PC-9 (cell line): ENCODE results near the gene HCLS1. TPM values are rescaled to one million over a fixed set of nuclear protein-coding genes. Genes with fewer than 3 reads are reported as not detected.

ENCODE experiments used
- BruUV-seq: library from RNA; stranded (reverse); fragments of 400-500 nt; replicated peaks from 2 replicates; lab custom pipeline; 2021; lab: Mats Ljungman, UMichigan
- CTCF ChIA-PET: fragments of 300-600 bp; sonication (Branson Sonifier 250); formaldehyde crosslinking; loops from one replicate; lab custom pipeline; 2022; ENCODE audit warnings: antibody characterized with exemption; lab: Charles Lee
- POLR2A ChIA-PET: fragments of 300-600 bp; sonication (Branson Sonifier 250); formaldehyde crosslinking; loops from one replicate; lab custom pipeline; 2022; ENCODE audit warnings: antibody characterized with exemption; ENCODE audit not compliant: unreplicated experiment; lab: Charles Lee
- DNase-seq, 2 experiments: peaks; one replicate each; pipeline versions ENCODE4 v3.0.0 to v3.0.0-alpha.2; 2015 to 2022; ENCODE audit warnings: mixed read lengths in 1 of 2
- H2AFZ ChIP-seq: fragments of 200-600 bp; sonication (generic); 2 replicates; pipeline ENCODE4 v1.8.1; 2017; ENCODE audit warnings: antibody characterized with exemption
- H3F3A ChIP-seq: fragments of 200-600 bp; sonication (generic); 2 replicates; pipeline ENCODE4 v1.8.1; 2017; ENCODE audit warnings: antibody characterized with exemption, mild to moderate bottlenecking, low read depth; ENCODE audit not compliant: insufficient read depth
- H3K27ac ChIP-seq: fragments of 200-600 bp; sonication (generic); 2 replicates; pipeline ENCODE4 v1.6.1; 2016; ENCODE audit warnings: mixed run types
- H3K27me3 ChIP-seq: fragments of 200-600 bp; sonication (generic); 2 replicates; pipeline ENCODE4 v1.6.1; 2016; ENCODE audit warnings: low read depth, mixed run types; ENCODE audit not compliant: insufficient read depth
- H3K36me3 ChIP-seq: fragments of 200-600 bp; sonication (generic); 2 replicates; pipeline ENCODE4 v1.6.1; 2016; ENCODE audit warnings: low read depth, mixed run types
- H3K4me1 ChIP-seq: fragments of 200-600 bp; sonication (generic); replicated peaks from 2 replicates; pipeline ENCODE4 v1.6.1; 2016; ENCODE audit warnings: mixed run types; ENCODE audit not compliant: insufficient read depth
- H3K4me2 ChIP-seq: fragments of 200-600 bp; sonication (generic); 2 replicates; pipeline ENCODE4 v1.6.1; 2017; ENCODE audit warnings: mixed run types
- H3K4me3 ChIP-seq: fragments of 200-600 bp; sonication (generic); 2 replicates; pipeline ENCODE4 v1.6.1; 2016; ENCODE audit warnings: mixed run types
- H3K79me2 ChIP-seq: fragments of 200-600 bp; sonication (generic); 2 replicates; pipeline ENCODE4 v1.6.1; 2017; ENCODE audit warnings: low read depth, mixed run types
- H3K9me2 ChIP-seq: fragments of 200-600 bp; sonication (generic); 2 replicates; pipeline ENCODE4 v1.8.1; 2017; ENCODE audit warnings: mild to moderate bottlenecking; ENCODE audit not compliant: insufficient read depth
- H3K9me3 ChIP-seq: fragments of 200-600 bp; sonication (generic); 2 replicates; pipeline ENCODE4 v1.8.1; 2016; ENCODE audit warnings: low read depth; ENCODE audit not compliant: insufficient read depth
- H4K20me1 ChIP-seq: fragments of 200-600 bp; sonication (generic); 2 replicates; pipeline ENCODE4 v1.8.1; 2017; ENCODE audit not compliant: insufficient read depth
- EZH2 ChIP-seq: fragments of 200-600 bp; sonication (generic); IDR thresholded peaks from 2 replicates; pipeline ENCODE4 v1.8.0; 2017; ENCODE audit warnings: antibody characterized with exemption, low read depth
- intact Hi-C: fragments of 100-400 bp; cut with micrococcal nuclease; formaldehyde crosslinking; loops from one replicate; pipeline ENCODE4 v1.10.0; 2022; ENCODE audit not compliant: unreplicated experiment
- total RNA-seq: library from RNA; stranded (reverse); gene quantifications from 2 replicates; pipeline ENCODE4 v1.2.3, GENCODE V29; 2021
- TF ChIP-seq, protein P1 (sequence below): fragments of 200-600 bp; sonication (generic); conservative IDR thresholded peaks from 2 replicates; pipeline ENCODE4 v1.6.1; 2017; ENCODE audit warnings: mixed run types, antibody characterized with exemption, mild to moderate bottlenecking, moderate library complexity

The HCLS1 gene
- total RNA-seq, 1 experiment from 2014 or later: 2.2 TPM

DNA sequence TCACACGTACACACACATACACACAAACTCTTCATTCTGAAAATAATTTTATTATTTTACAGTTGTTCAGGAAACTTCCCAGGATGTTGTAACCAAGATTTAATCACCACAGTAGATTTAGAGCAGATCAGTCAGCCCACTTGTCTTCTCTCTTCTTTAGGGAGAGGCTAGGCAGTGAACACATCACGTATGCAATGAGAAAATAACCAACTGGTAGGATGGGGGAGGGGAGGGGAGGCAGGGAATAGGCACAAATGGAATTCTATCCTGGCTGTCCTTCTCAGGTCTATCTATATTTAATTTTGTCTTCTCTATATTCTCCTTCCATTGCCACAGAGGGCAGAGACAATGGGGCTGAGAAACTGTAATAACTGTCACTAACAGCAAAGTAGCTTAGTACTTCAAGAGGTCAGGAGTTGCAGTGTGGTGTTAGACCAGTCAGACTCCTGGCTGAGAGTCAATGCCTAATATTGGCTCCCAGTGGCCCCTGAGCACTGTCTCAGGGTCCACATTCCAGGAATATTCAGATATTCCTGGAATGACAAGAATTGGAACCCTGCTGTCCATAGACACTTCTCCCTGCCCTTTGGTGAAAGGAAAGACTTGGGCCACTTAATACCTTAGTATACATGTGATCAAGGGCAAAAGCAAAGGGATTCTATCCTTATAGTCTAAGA lies 2.6 kb upstream of the HCLS1 start:
- Histone ChIP-seq H3K36me3 (peaks cover 14% of the 10 kb centered on the region; the same call in 1 of the 2 replicates), H3K27me3 (no peaks in the 10 kb centered on the region), H3K4me2 (no peak overlapping the region), H2AFZ (no peak overlapping the region), H3K9me3 (no peaks in the 10 kb centered on the region), H3K4me3 (no peak overlapping the region), H3K9me2 (no peaks in the 10 kb centered on the region), H3K79me2 (no peaks in the 10 kb centered on the region), H4K20me1 (0 out of 2 replicates have a peak, but pooled peaks cover 5% of the 10 kb centered on the region), H3F3A (no peaks in the 10 kb centered on the region), H3K27ac (no peak overlapping the region), H3K4me1 (no peaks in the 10 kb centered on the region)
- TF ChIP-seq, protein P1, sequence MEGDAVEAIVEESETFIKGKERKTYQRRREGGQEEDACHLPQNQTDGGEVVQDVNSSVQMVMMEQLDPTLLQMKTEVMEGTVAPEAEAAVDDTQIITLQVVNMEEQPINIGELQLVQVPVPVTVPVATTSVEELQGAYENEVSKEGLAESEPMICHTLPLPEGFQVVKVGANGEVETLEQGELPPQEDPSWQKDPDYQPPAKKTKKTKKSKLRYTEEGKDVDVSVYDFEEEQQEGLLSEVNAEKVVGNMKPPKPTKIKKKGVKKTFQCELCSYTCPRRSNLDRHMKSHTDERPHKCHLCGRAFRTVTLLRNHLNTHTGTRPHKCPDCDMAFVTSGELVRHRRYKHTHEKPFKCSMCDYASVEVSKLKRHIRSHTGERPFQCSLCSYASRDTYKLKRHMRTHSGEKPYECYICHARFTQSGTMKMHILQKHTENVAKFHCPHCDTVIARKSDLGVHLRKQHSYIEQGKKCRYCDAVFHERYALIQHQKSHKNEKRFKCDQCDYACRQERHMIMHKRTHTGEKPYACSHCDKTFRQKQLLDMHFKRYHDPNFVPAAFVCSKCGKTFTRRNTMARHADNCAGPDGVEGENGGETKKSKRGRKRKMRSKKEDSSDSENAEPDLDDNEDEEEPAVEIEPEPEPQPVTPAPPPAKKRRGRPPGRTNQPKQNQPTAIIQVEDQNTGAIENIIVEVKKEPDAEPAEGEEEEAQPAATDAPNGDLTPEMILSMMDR: no peak
- no peak for TF ChIP-seq EZH2
- BruUV-seq: no TSS peak
- ChIA-PET POLR2A (no interaction called here), CTCF (no interaction called here)
- intact Hi-C loops: loop anchor here (5.0 kb wide), 1 partner anchor 694 kb away; no protein-coding TSS in a partner anchor
- DNase-seq: no peak

DNA sequence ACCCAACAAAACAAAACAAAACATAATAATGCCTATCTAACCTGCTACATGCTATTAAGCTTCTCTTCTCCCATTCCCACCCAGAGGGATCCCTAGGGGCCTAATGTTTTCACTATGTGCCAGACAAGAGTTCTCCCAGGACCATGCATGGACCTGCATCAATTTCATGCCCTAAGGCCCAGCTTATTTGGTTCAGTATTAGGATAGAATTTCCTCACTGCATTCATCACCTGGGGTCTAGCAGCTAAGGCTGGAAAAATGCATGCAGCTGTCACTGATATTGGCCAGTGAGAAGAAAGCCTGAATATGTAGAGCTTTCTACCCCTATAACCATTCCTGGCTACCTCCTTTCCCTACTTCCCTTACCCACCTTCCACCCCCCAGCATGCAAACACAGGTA lies 2.0 kb upstream of the HCLS1 start:
- Histone ChIP-seq H3K36me3 (peaks cover 13% of the 10 kb centered on the region; the same call in 1 of the 2 replicates), H3K27ac (no peak overlapping the region)

DNA sequence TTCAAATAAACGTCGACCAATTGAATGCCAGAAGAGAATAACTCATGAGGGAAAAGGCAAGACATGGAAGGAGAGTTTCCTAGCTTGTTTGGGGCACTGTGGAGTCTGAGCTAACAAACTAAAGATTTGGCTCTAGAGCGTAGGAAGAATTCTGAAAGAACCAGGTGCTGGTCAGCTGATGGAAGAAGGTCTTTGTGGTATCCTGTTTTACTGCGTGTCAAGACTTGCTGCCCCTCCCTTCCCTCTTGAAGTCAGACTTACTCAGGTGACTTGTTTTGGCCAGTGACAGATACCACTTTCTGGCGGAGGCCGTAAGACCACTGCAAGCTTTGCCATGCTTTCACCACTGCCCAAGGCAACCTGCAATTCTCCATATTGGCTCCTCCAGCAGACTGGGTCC lies 673 bp upstream of the HCLS1 start:
- CTCF ChIA-PET: no interaction called here
- no peaks in the 10 kb centered on the region for H3K27me3 ChIP-seq
- no peak overlapping the region for H3K4me2 ChIP-seq
- 0 out of 2 replicates have a peak, but pooled peaks cover 3% of the 10 kb centered on the region for H3K36me3 ChIP-seq
- no peaks in the 10 kb centered on the region for H3K9me3 ChIP-seq
- no TSS peak for BruUV-seq
- no peaks in the 10 kb centered on the region for H3K4me1 ChIP-seq
- H3K27ac ChIP-seq: no peak overlapping the region
- TF ChIP-seq EZH2: no peak
- TF ChIP-seq, protein P1: no peak
- H3K4me3 ChIP-seq: no peak overlapping the region
- no peak overlapping the region for H2AFZ ChIP-seq
- intact Hi-C loops: loop anchor here (5.0 kb wide), 1 partner anchor 696 kb away; no protein-coding TSS in a partner anchor
- H3K9me2 ChIP-seq: no peaks in the 10 kb centered on the region
- no peaks in the 10 kb centered on the region for H4K20me1 ChIP-seq
- no peaks in the 10 kb centered on the region for H3F3A ChIP-seq
- POLR2A ChIA-PET: no interaction called here
- no peak for DNase-seq
- no peaks in the 10 kb centered on the region for H3K79me2 ChIP-seq

More for the DNA sequence above, 2.0 kb upstream of the HCLS1 start:
- TF ChIP-seq, protein P1: no peak
- no peak for TF ChIP-seq EZH2
- H3K9me2 ChIP-seq: no peaks in the 10 kb centered on the region
- no peaks in the 10 kb centered on the region for H3K79me2 ChIP-seq
- BruUV-seq: no TSS peak
- H3K4me3 ChIP-seq: no peak overlapping the region
- no peaks in the 10 kb centered on the region for H3F3A ChIP-seq
- no peaks in the 10 kb centered on the region for H3K9me3 ChIP-seq
- ChIA-PET POLR2A (no interaction called here), CTCF (no interaction called here)
- 0 out of 2 replicates have a peak, but pooled peaks cover 2% of the 10 kb centered on the region for H4K20me1 ChIP-seq
- H3K4me2 ChIP-seq: no peak overlapping the region
- no peak for DNase-seq
- H3K4me1 ChIP-seq: no peaks in the 10 kb centered on the region
- no peak overlapping the region for H2AFZ ChIP-seq
- intact Hi-C loops: loop anchor here (5.0 kb wide), 1 partner anchor 695 kb away; no protein-coding TSS in a partner anchor
- no peaks in the 10 kb centered on the region for H3K27me3 ChIP-seq
